Measurements from ENCODE around the gene IZUMO1. TPM values are rescaled to one million over a fixed set of nuclear protein-coding genes. Genes with fewer than 3 reads are reported as not detected.
"Not testable (repeated sequence)": the region's sequence is repeated elsewhere in the genome, so short reads cannot be mapped to it uniquely, and the experiment has no call there.

Gene IZUMO1
- total and polyA plus RNA-seq, 4 donors, result 0.10 to 1.6 (median 0.66) TPM; not detected in 1

DNA sequence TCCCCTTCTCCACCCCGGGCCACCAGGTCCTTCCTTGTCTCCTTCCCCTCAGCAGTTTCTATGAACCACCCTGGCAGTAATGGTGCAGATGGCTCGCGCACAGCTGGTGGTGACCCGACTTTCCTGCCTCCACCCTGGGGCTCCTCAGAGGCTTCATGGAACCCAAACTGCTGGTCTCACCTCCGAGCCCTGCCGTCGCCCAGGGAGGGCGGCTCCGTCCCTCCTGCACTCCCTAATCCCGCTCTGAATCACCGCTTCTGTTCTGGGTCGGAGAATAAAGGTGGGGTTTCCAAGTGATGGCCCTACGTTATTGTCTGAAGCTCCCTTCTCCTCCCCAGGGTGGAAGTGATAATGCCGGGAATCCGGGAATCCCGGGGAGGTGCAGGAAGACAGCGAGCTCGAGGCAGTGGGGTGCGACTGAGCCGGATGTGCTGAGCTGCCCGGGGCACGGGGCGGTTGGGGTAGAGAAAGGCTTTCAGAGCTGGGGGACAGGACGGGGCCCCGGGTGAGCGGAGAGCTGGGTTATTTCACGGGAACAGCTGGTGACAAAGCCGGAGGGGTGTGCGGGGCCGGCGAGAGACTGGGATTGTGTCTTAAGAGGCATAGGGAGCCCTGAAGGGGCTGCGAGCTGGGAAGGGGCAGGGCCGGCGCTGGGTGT lies 50.2 kb downstream of the IZUMO1 start:
- no peaks in the 10 kb centered on the region for H3K4me1 ChIP-seq (ENCODE audit: control insufficient read depth in 1 of 2, insufficient read depth in 2 of 2, low read length in 2 of 2)
- H3K4me3 ChIP-seq (ENCODE audit: low read length in 2 of 2), result no peak overlapping the region
- H3K36me3 ChIP-seq (ENCODE audit: control insufficient read depth in 1 of 2, insufficient read depth in 2 of 2, low read length in 1 of 2), result no peaks in the 10 kb centered on the region
- 8% methylated on average over 34 of the region's 34 CpGs for WGBS, 2 donors
- DNase-seq (no peak), ATAC-seq (ENCODE audit: low FRiP score) (peak; percentile 46)
- H3K9me3 ChIP-seq (ENCODE audit: control insufficient read depth, low read length), result no peaks in the 10 kb centered on the region
- H3K27ac ChIP-seq (ENCODE audit: low read depth in 1 of 2, low read length in 2 of 2), result no peak overlapping the region
- no peaks in the 10 kb centered on the region for H3K27me3 ChIP-seq (ENCODE audit: control insufficient read depth in 1 of 2, insufficient read depth in 2 of 2, low read length in 1 of 2)
- intact Hi-C loops (cut with DNase I), result no loop called here

DNA sequence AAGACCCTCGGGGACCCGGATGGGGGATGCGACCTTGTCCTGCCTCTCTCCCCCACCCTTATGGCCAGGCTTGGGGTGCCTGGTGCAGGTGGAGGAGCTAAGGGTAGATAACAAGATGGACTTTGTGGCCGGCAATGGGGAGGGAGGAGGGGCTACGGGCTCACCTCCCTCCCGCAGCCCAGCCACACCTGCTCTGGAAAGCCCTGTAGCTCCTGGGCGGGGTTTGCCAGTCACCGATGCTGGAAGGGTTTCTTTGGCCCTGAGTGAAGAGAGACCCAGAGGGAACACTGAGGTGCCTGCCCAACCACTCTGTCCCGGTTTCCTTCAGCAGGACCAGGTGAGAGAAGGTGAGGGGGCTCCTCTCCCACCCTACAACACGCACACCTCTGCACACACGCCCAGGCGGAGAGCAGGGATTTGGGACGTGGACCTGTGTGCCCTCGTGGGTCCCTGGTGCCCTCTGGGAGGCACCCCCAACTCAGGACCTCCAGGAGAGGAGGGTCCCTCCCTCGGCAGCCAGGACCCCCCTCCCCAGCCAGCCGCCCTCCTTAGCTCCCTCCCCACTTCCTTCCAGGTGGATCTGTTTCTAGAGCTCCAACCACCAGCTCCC lies 50.9 kb downstream of the IZUMO1 start, which contains the start of gene FUT2:
TSS of gene FUT2 (plus strand) at position 229 of the 610 bp plus-strand sequence. CDS start 6,986 bp downstream, outside the sequence.
- intact Hi-C loops (cut with DNase I), result no loop called here
- Histone ChIP-seq H3K27me3 (ENCODE audit: control insufficient read depth in 1 of 2, insufficient read depth in 2 of 2, low read length in 1 of 2) (no peaks in the 10 kb centered on the region), H3K36me3 (ENCODE audit: control insufficient read depth in 1 of 2, insufficient read depth in 2 of 2, low read length in 1 of 2) (no peaks in the 10 kb centered on the region), H3K4me3 (ENCODE audit: low read length in 2 of 2) (no peak within 1 kb of the TSS), H3K4me1 (ENCODE audit: control insufficient read depth in 1 of 2, insufficient read depth in 2 of 2, low read length in 2 of 2) (no peaks in the 10 kb centered on the region), H3K27ac (ENCODE audit: low read depth in 1 of 2, low read length in 2 of 2) (no peak within 1 kb of the TSS), H3K9me3 (ENCODE audit: control insufficient read depth, low read length) (no peaks in the 10 kb centered on the region)
- DNase-seq (no peak), ATAC-seq (ENCODE audit: low FRiP score) (no peak)
- WGBS, 2 donors, result 34 to 38% methylated on average over 15 to 16 of the region's 16 CpGs

DNA sequence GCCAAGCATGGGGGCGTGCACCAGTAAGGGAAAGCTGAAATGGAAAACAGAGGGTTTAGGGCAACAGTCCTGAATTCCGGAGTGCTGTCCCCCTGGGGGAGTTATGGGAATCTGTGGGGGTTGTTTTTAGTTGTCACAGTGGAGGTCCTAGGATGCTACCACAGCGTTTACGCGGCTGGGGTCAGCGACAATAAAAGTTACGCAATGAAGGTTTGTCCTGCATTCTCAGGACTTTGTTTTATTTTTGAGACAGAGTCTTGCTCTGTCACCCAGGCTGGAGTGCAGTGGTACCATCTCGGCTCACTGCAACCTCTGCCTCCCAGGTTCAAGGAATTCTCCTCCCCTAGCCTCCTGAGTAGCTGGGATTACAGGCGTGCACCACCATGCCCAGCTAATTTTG lies 53.1 kb downstream of the IZUMO1 start:
- H3K4me1 ChIP-seq (ENCODE audit: control insufficient read depth in 1 of 2, insufficient read depth in 2 of 2, low read length in 2 of 2); ATAC-seq (ENCODE audit: low FRiP score); H3K4me3 ChIP-seq (ENCODE audit: low read length in 2 of 2); DNase-seq; H3K27me3 ChIP-seq (ENCODE audit: control insufficient read depth in 1 of 2, insufficient read depth in 2 of 2, low read length in 1 of 2); H3K9me3 ChIP-seq (ENCODE audit: control insufficient read depth, low read length); H3K36me3 ChIP-seq (ENCODE audit: control insufficient read depth in 1 of 2, insufficient read depth in 2 of 2, low read length in 1 of 2); H3K27ac ChIP-seq (ENCODE audit: low read depth in 1 of 2, low read length in 2 of 2); intact Hi-C loops (cut with DNase I): not testable (repeated sequence)
- WGBS, 2 donors, result 87% methylated on average over 9 of the region's 9 CpGs

Other genes starting within 250 kb of the IZUMO1 start
- gene LMTK3, start 235.1 kb downstream of the IZUMO1 start, total RNA-seq, result 1 to 10 TPM in 1 of 2 donors, under 1 TPM in 1; 0.71 to 4.2 TPM
- 1 to 10 TPM in 1 of 2 donors, under 1 TPM in 1; 0.51 to 1.3 TPM for gene LMTK3, start 235.1 kb downstream of the IZUMO1 start, polyA plus RNA-seq
- gene SULT2B1, start 194.7 kb downstream of the IZUMO1 start, total RNA-seq, result not detected
- gene SULT2B1, start 194.7 kb downstream of the IZUMO1 start, polyA plus RNA-seq, result 1 to 10 TPM in 1 of 2 donors, not detected in 1; 2.1 TPM
- not detected for gene SPACA4, start 140.2 kb downstream of the IZUMO1 start, total RNA-seq
- under 1 TPM in 1 of 2 donors, not detected in 1; 0.18 TPM for gene SPACA4, start 140.2 kb downstream of the IZUMO1 start, polyA plus RNA-seq
- gene FAM83E, start 131.8 kb downstream of the IZUMO1 start, total RNA-seq, result under 1 TPM in 1 of 2 donors, not detected in 1; 0.45 TPM
- 10 to 100 TPM in 1 of 2 donors, under 1 TPM in 1; 0.74 to 12.3 TPM for gene FAM83E, start 131.8 kb downstream of the IZUMO1 start, polyA plus RNA-seq
- 100 to 1,000 TPM; 900 to 909 TPM for gene RPL18, start 127.7 kb downstream of the IZUMO1 start, total RNA-seq
- gene RPL18, start 127.7 kb downstream of the IZUMO1 start, polyA plus RNA-seq, result 1,000 to 10,000 TPM; 2,172 to 2,376 TPM
- gene SPHK2, start 127.4 kb downstream of the IZUMO1 start, total RNA-seq, result 10 to 100 TPM; 14.6 to 17.9 TPM
- gene SPHK2, start 127.4 kb downstream of the IZUMO1 start, polyA plus RNA-seq, result 10 to 100 TPM; 21.5 to 25.4 TPM
- 10 to 100 TPM in 1 of 2 donors, 1 to 10 TPM in 1; 1.5 to 10.7 TPM for gene DBP, start 109.5 kb downstream of the IZUMO1 start, total RNA-seq
- 1 to 10 TPM; 5.3 to 6.8 TPM for gene DBP, start 109.5 kb downstream of the IZUMO1 start, polyA plus RNA-seq
- 10 to 100 TPM in 1 of 2 donors, 1 to 10 TPM in 1; 6.4 to 12.0 TPM for gene CA11, start 100.7 kb downstream of the IZUMO1 start, total RNA-seq
- 10 to 100 TPM; 13.9 to 59.5 TPM for gene CA11, start 100.7 kb downstream of the IZUMO1 start, polyA plus RNA-seq
- under 1 TPM; 0.52 to 0.96 TPM for gene NTN5, start 73.9 kb downstream of the IZUMO1 start, total RNA-seq
- 1 to 10 TPM in 1 of 2 donors, not detected in 1; 2.0 TPM for gene NTN5, start 73.9 kb downstream of the IZUMO1 start, polyA plus RNA-seq
- gene FUT2, start 50.9 kb downstream of the IZUMO1 start, total RNA-seq, result not detected
- gene FUT2, start 50.9 kb downstream of the IZUMO1 start, polyA plus RNA-seq, result 1 to 10 TPM in 1 of 2 donors, not detected in 1; 2.8 TPM
- gene MAMSTR, start 27.2 kb downstream of the IZUMO1 start, total RNA-seq, result 1 to 10 TPM in 1 of 2 donors, under 1 TPM in 1; 0.58 to 3.7 TPM
- gene MAMSTR, start 27.2 kb downstream of the IZUMO1 start, polyA plus RNA-seq, result 1 to 10 TPM in 1 of 2 donors, under 1 TPM in 1; 1.00 to 3.3 TPM
- gene RASIP1, start 6.3 kb downstream of the IZUMO1 start, total RNA-seq, result 10 to 100 TPM; 15.4 to 31.2 TPM
- 1 to 10 TPM; 1.8 to 3.4 TPM for gene RASIP1, start 6.3 kb downstream of the IZUMO1 start, polyA plus RNA-seq
- 1 to 10 TPM; 2.3 to 4.4 TPM for gene FUT1, start 5.7 kb upstream of the IZUMO1 start, total RNA-seq
- under 1 TPM in 1 of 2 donors, not detected in 1; 0.05 TPM for gene FUT1, start 5.7 kb upstream of the IZUMO1 start, polyA plus RNA-seq
- gene FGF21, start 8.6 kb upstream of the IZUMO1 start, total RNA-seq, result not detected
- gene FGF21, start 8.6 kb upstream of the IZUMO1 start, polyA plus RNA-seq, result not detected
- 10 to 100 TPM; 22.4 to 29.5 TPM for gene BCAT2, start 64.1 kb upstream of the IZUMO1 start, total RNA-seq
- 10 to 100 TPM; 22.5 to 61.6 TPM for gene BCAT2, start 64.1 kb upstream of the IZUMO1 start, polyA plus RNA-seq
- 10 to 100 TPM; 13.7 to 16.1 TPM for gene HSD17B14, start 89.6 kb upstream of the IZUMO1 start, total RNA-seq
- gene HSD17B14, start 89.6 kb upstream of the IZUMO1 start, polyA plus RNA-seq, result 10 to 100 TPM; 14.3 to 18.9 TPM
- 10 to 100 TPM; 94.9 to 97.2 TPM for gene PLEKHA4, start 121.7 kb upstream of the IZUMO1 start, total RNA-seq
- gene PLEKHA4, start 121.7 kb upstream of the IZUMO1 start, polyA plus RNA-seq, result 100 to 1,000 TPM; 193 to 223 TPM
- gene PPP1R15A, start 125.5 kb upstream of the IZUMO1 start, total RNA-seq, result 100 to 1,000 TPM in 1 of 2 donors, 10 to 100 TPM in 1; 57.2 to 182 TPM
- gene PPP1R15A, start 125.5 kb upstream of the IZUMO1 start, polyA plus RNA-seq, result 10 to 100 TPM; 64.9 to 95.4 TPM
- gene TULP2, start 151.8 kb upstream of the IZUMO1 start, total RNA-seq, result 1 to 10 TPM in 1 of 2 donors, under 1 TPM in 1; 0.84 to 1.3 TPM
- gene TULP2, start 151.8 kb upstream of the IZUMO1 start, polyA plus RNA-seq, result not detected
- 100 to 1,000 TPM; 276 to 380 TPM for gene NUCB1, start 153.4 kb upstream of the IZUMO1 start, total RNA-seq
- gene NUCB1, start 153.4 kb upstream of the IZUMO1 start, polyA plus RNA-seq, result 100 to 1,000 TPM in 1 of 2 donors, 10 to 100 TPM in 1; 82.9 to 375 TPM
- under 1 TPM in 1 of 2 donors, not detected in 1; 0.84 TPM for gene DHDH, start 186.8 kb upstream of the IZUMO1 start, total RNA-seq
- gene DHDH, start 186.8 kb upstream of the IZUMO1 start, polyA plus RNA-seq, result 1 to 10 TPM in 1 of 2 donors, not detected in 1; 1.3 TPM
- gene BAX, start 208.0 kb upstream of the IZUMO1 start, total RNA-seq, result 10 to 100 TPM; 69.6 to 79.9 TPM
- gene BAX, start 208.0 kb upstream of the IZUMO1 start, polyA plus RNA-seq, result 10 to 100 TPM; 81.4 to 83.9 TPM
- gene FTL, start 218.4 kb upstream of the IZUMO1 start, total RNA-seq, result 1,000 to 10,000 TPM; 3,184 to 3,823 TPM
- gene FTL, start 218.4 kb upstream of the IZUMO1 start, polyA plus RNA-seq, result over 10,000 TPM in 1 of 2 donors, 1,000 to 10,000 TPM in 1; 6,798 to 17,889 TPM
- 10 to 100 TPM; 47.5 to 61.9 TPM for gene GYS1, start 246.4 kb upstream of the IZUMO1 start, total RNA-seq
- gene GYS1, start 246.4 kb upstream of the IZUMO1 start, polyA plus RNA-seq, result 10 to 100 TPM; 21.5 to 31.7 TPM
- gene RUVBL2, start 247.0 kb upstream of the IZUMO1 start, total RNA-seq, result 10 to 100 TPM; 28.9 to 42.1 TPM
- gene RUVBL2, start 247.0 kb upstream of the IZUMO1 start, polyA plus RNA-seq, result 10 to 100 TPM; 34.6 to 62.2 TPM

Measured in aorta (tissue), 5 donors.